HFF-Myc (cell line): ENCODE data around the gene EXOC4.
"Not testable (repeated sequence)": the region's sequence is repeated elsewhere in the genome, so short reads cannot be mapped to it uniquely, and the experiment has no call there.

Experiments
- DNase-seq: peaks from one replicate; pipeline ENCODE4 v3.0.0-alpha.2; 2011; ENCODE audit warnings: low read depth; ENCODE audit errors: extremely low read depth
- H3K4me3 ChIP-seq: replicated peaks from 2 replicates; pipeline ENCODE4 v1.5.1; 2011; ENCODE audit warnings: low read depth, mild to moderate bottlenecking, control low read depth, low read length
- CTCF ChIP-seq: IDR thresholded peaks from 2 replicates; pipeline ENCODE4 v1.5.1; 2012; ENCODE audit warnings: mild to moderate bottlenecking, low read depth, low read length, control low read depth; ENCODE audit errors: missing control alignments

The EXOC4 gene

GRCh38 chr7:133886086-133886485 lies 633.2 kb downstream of the EXOC4 start:
- TF ChIP-seq CTCF = no peak
- no peak overlapping the region for H3K4me3 ChIP-seq
- DNase-seq = no peak

GRCh38 chr7:133886797-133887196 lies 633.9 kb downstream of the EXOC4 start:
- TF ChIP-seq CTCF = no peak
- DNase-seq = no peak
- H3K4me3 ChIP-seq = no peak overlapping the region

- no peak overlapping the region for H3K4me3 ChIP-seq
- TF ChIP-seq CTCF = no peak
- peak; percentile 0 for DNase-seq
Measured at GRCh38 chr7:133887459-133887858, 634.6 kb downstream of the EXOC4 start.

GRCh38 chr7:133888061-133888930 lies 635.4 kb downstream of the EXOC4 start:
- no peak for DNase-seq
- no peak overlapping the region for H3K4me3 ChIP-seq
- no peak for TF ChIP-seq CTCF

GRCh38 chr7:133904776-133905175 lies 651.9 kb downstream of the EXOC4 start:
- no peak overlapping the region for H3K4me3 ChIP-seq
- no peak for DNase-seq
- no peak for TF ChIP-seq CTCF

- not testable (repeated sequence) for DNase-seq, H3K4me3 ChIP-seq
Measured at GRCh38 chr7:133906553-133906952, 653.7 kb downstream of the EXOC4 start.

- no peak for TF ChIP-seq CTCF
- DNase-seq = no peak
- H3K4me3 ChIP-seq = no peak overlapping the region
Measured at GRCh38 chr7:133910761-133911160, 657.9 kb downstream of the EXOC4 start.
